Nephron progenitor cell (in vitro differentiated cells): Measurements from ENCODE around the gene GADD45B.

Experiments
- DNase-seq: peaks from one replicate; pipeline ENCODE4 v3.0.0; 2021
- H3K27ac Mint-ChIP-seq: 2 replicates; pipeline ENCODE4 v1.8.0; 2021; ENCODE audit warnings: mild to moderate bottlenecking, moderate library complexity, mixed read lengths
- H3K27me3 Mint-ChIP-seq: 2 replicates; pipeline ENCODE4 v1.8.0; 2021; ENCODE audit warnings: mild to moderate bottlenecking, low read depth, mixed read lengths; ENCODE audit not compliant: poor library complexity
- H3K36me3 Mint-ChIP-seq: 2 replicates; pipeline ENCODE4 v1.8.0; 2021; ENCODE audit warnings: low read depth, mixed read lengths
- H3K4me1 Mint-ChIP-seq: 2 replicates; pipeline ENCODE4 v1.8.0; 2021; ENCODE audit warnings: mixed read lengths
- H3K4me3 Mint-ChIP-seq: 2 replicates; pipeline ENCODE4 v1.8.0; 2021; ENCODE audit warnings: mild to moderate bottlenecking, moderate library complexity, mixed read lengths
- H3K9me3 Mint-ChIP-seq: 2 replicates; pipeline ENCODE4 v1.8.0; 2021; ENCODE audit warnings: mild to moderate bottlenecking, moderate library complexity, mixed read lengths
- TF ChIP-seq, protein P1 (sequence below): fragments of 200-600 bp; sonication (generic); IDR thresholded peaks from 2 replicates; pipeline ENCODE4 v1.5.0; 2021; ENCODE audit warnings: antibody characterized with exemption

Gene GADD45B

DNA sequence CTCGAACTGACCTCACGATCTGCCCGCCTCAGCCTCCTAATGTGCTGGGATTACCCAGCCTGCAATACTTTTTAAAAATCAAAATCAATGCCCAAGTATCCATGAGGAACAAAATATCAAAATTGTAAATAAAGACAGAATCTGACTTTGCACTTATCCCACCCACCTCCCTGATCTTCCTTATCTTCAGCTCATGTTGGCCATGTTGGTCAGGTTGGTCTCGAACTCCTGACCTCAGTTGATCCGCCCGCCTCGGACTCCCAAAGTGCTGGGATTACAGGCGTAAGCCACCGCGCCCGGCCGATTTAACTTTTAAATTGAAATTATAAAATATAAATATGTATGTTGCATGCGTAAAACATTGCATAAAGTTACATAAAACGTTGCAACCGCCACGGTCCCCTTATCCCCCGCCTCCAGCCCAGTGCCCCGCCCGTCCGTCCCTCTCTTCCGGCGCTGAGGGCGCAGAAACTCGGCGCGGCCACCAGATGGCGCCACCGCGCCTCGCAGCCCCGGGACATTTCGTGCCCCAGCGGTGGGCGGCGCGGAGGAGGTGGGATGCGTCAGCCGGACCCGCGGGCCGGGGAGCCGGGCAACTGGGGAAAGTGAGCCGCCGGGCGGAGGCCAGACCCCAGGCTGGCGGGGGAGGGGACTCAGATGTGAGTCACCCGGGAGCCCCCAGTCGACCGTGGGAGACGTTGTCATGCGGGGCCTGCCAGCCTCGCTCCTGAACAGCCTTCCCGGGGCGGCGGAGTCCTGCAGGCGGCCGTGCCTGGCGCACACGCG, 1.5 kb upstream of the GADD45B start:
- no peaks in the 10 kb centered on the region for H3K9me3 Mint-ChIP-seq
- no peaks in the 10 kb centered on the region for H3K36me3 Mint-ChIP-seq
- TF ChIP-seq, protein P1, sequence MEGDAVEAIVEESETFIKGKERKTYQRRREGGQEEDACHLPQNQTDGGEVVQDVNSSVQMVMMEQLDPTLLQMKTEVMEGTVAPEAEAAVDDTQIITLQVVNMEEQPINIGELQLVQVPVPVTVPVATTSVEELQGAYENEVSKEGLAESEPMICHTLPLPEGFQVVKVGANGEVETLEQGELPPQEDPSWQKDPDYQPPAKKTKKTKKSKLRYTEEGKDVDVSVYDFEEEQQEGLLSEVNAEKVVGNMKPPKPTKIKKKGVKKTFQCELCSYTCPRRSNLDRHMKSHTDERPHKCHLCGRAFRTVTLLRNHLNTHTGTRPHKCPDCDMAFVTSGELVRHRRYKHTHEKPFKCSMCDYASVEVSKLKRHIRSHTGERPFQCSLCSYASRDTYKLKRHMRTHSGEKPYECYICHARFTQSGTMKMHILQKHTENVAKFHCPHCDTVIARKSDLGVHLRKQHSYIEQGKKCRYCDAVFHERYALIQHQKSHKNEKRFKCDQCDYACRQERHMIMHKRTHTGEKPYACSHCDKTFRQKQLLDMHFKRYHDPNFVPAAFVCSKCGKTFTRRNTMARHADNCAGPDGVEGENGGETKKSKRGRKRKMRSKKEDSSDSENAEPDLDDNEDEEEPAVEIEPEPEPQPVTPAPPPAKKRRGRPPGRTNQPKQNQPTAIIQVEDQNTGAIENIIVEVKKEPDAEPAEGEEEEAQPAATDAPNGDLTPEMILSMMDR, result peak; percentile 98
- H3K4me1 Mint-ChIP-seq, result peaks cover 35% of the 10 kb centered on the region
- H3K4me3 Mint-ChIP-seq, result peak overlapping the region; percentile 52
- H3K27me3 Mint-ChIP-seq, result peaks cover 39% of the 10 kb centered on the region
- DNase-seq, result peak; percentile 93
- H3K27ac Mint-ChIP-seq, result no peak overlapping the region

DNA sequence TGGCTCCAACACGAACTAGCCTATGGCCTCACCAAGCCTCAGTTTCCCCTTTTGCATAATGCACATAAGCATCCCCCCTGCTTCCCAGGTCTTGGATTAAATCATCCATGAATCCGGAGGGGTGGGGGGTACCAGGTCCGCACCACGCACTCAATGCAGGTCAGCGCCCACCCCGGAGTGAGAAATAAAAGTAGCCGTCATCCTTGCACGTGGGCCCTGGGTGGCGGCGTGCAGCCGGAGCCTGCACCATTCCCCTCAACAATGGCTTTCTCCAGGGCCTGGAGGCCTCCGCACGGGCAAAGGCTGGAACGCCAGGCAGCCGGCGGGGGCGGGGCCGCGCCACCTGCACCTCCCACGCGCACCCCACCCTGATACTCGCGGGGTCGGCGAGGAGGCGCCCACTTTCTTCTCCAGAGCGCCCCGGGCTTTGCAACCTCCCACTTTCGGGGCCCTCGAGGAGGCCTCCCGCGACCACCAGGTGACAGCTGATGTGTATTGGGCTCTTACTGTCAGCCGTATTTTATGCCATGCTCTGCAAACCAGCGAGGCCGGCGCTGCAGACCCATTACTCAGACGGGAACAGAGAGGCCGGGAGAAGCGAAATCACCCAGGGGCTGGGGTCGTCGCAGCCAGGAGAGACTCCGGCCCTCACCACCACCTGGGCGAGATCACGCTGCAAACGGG, 767 bp upstream of the GADD45B start:
- no peak overlapping the region for H3K27ac Mint-ChIP-seq
- H3K4me1 Mint-ChIP-seq, result peaks cover 35% of the 10 kb centered on the region
- peaks cover 46% of the 10 kb centered on the region for H3K27me3 Mint-ChIP-seq
- peak; percentile 54 for DNase-seq
- H3K36me3 Mint-ChIP-seq, result no peaks in the 10 kb centered on the region
- H3K4me3 Mint-ChIP-seq, result peak overlapping the region; percentile 52
- no peaks in the 10 kb centered on the region for H3K9me3 Mint-ChIP-seq
- TF ChIP-seq, protein P1, result no peak

DNA sequence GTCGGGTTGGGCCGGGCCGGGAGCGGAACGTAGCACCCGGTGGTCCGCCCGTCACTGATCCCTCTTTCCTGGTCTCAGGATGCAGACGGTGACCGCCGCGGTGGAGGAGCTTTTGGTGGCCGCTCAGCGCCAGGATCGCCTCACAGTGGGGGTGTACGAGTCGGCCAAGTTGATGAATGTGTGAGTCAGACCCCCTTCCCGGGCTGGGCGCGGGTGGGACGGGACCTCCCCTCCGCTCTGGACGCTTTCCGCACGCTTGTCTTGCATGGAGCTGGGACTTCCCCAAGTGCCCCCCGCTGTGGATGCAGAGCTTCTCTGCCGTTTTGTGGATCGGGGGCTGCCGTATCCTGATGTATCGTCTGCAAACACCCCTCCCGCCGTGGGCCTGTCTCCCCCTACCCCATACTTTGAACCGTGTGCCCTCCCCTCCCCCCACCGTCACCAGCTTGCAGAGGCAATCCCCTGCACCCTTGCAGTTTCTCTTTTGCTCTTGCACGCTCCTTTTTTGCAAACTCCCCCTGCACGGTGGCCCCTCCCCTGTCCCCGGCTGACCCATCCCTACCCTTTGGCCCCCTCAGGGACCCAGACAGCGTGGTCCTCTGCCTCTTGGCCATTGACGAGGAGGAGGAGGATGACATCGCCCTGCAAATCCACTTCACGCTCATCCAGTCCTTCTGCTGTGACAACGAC, 669 bp downstream of the GADD45B start:
- no peak overlapping the region for H3K27ac Mint-ChIP-seq
- H3K4me3 Mint-ChIP-seq, result peak overlapping the region; percentile 96
- no peaks in the 10 kb centered on the region for H3K9me3 Mint-ChIP-seq
- peaks cover 35% of the 10 kb centered on the region for H3K4me1 Mint-ChIP-seq
- DNase-seq, result peak; percentile 65
- H3K36me3 Mint-ChIP-seq, result no peaks in the 10 kb centered on the region
- H3K27me3 Mint-ChIP-seq, result peaks cover 58% of the 10 kb centered on the region
- TF ChIP-seq, protein P1, result no peak

DNA sequence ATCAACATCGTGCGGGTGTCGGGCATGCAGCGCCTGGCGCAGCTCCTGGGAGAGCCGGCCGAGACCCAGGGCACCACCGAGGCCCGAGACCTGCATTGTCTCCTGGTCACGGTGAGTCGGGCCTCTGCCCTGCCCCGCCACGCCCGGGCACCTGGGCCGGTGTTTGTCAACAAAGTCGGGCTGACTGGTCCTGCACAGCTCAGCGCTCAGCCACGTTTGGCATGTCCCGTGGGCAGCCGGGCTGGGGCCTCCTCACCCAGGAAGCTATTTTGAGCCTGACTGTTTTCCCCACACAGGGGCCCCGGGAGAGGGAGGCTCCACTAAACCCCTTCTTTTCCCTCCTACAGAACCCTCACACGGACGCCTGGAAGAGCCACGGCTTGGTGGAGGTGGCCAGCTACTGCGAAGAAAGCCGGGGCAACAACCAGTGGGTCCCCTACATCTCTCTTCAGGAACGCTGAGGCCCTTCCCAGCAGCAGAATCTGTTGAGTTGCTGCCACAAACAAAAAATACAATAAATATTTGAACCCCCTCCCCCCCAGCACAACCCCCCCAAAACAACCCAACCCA, 1.3 kb downstream of the GADD45B start:
- Mint-ChIP-seq H3K4me1 (peaks cover 35% of the 10 kb centered on the region), H3K27ac (no peak overlapping the region), H3K9me3 (no peaks in the 10 kb centered on the region), H3K4me3 (peak overlapping the region; percentile 96), H3K36me3 (no peaks in the 10 kb centered on the region), H3K27me3 (peaks cover 58% of the 10 kb centered on the region)
- peak; percentile 46 for DNase-seq
- TF ChIP-seq, protein P1, result no peak

DNA sequence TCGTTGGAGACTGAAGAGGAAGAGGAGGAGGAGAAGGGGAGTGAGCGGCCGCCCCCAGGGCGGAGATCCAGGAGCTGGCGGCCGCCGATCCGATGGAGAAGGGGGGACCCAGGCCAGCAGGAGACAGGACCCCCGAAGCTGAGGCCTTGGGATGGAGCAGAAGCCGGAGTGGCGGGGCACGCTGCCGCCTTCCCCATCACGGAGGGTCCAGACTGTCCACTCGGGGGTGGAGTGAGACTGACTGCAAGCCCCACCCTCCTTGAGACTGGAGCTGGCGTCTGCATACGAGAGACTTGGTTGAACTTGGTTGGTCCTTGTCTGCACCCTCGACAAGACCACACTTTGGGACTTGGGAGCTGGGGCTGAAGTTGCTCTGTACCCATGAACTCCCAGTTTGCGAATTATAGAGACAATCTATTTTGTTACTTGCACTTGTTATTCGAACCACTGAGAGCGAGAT, 1.8 kb downstream of the GADD45B start:
- H3K4me3 Mint-ChIP-seq, result peak overlapping the region; percentile 96
- H3K36me3 Mint-ChIP-seq, result no peaks in the 10 kb centered on the region
- H3K27ac Mint-ChIP-seq, result no peak overlapping the region
- TF ChIP-seq, protein P1, result no peak
- peaks cover 5% of the 10 kb centered on the region for H3K9me3 Mint-ChIP-seq
- no peak for DNase-seq
- H3K27me3 Mint-ChIP-seq, result peaks cover 58% of the 10 kb centered on the region
- peaks cover 33% of the 10 kb centered on the region for H3K4me1 Mint-ChIP-seq
